Rectal smooth muscle tissue (tissue), 1 donor: ENCODE data around the gene BAIAP3.

Experiments
- H3K27ac ChIP-seq: one replicate; pipeline ENCODE4 v1.7.0; 2013; ENCODE audit warnings: low read depth, low read length, inconsistent platforms
- H3K27me3 ChIP-seq: one replicate; pipeline ENCODE4 v1.7.0; 2013; ENCODE audit warnings: low read length; ENCODE audit not compliant: control insufficient read depth, insufficient read depth
- H3K36me3 ChIP-seq: one replicate; pipeline ENCODE4 v1.7.0; 2013; ENCODE audit warnings: low read length; ENCODE audit not compliant: control insufficient read depth, insufficient read depth
- H3K4me1 ChIP-seq: one replicate; pipeline ENCODE4 v1.7.0; 2013; ENCODE audit warnings: low read length; ENCODE audit not compliant: control insufficient read depth, insufficient read depth
- H3K4me3 ChIP-seq: one replicate; pipeline ENCODE4 v1.7.0; 2013; ENCODE audit warnings: low read length
- H3K9ac ChIP-seq: one replicate; pipeline ENCODE4 v1.7.0; 2013; ENCODE audit warnings: low read length

BAIAP3 gene

DNA sequence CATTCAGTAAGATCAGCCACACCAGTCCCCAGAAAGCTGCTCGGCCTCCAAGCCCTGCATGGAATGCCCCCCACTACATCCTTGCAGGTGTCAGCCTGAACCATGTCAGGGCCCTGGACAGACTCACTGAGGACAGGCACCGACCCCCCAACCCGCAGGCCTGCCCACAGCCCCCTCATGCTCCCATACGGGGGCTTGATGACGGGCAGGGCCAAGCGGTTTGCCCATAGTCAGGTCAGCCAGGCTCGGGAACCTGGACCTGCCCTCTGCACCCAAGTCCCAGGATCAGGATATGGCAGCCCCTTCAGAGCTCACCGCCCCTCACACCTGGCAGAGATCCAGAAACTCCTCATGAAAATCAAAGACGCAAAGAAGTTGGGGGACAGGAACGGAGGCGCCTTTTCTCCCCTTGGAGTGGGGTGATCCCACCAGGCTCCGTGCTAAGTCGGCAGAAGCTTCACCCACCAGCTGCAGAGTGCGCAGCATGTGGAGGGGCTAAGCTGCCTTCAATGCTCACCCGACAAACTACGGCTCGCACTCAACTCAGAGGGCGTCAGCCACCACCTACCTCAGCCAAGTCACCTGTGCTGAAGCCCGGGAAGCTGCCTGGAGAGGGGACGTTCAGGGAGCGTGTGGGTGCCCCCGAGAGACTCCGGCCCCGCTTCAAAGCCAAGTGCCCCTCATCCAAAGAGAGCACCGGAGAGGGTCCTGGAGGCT lies 44.8 kb downstream of the BAIAP3 start:
- no peak overlapping the region for H3K9ac ChIP-seq
- H3K36me3 ChIP-seq = peaks cover 1% of the 10 kb centered on the region
- no peak overlapping the region for H3K27ac ChIP-seq
- no peak overlapping the region for H3K4me3 ChIP-seq
- no peaks in the 10 kb centered on the region for H3K27me3 ChIP-seq
- H3K4me1 ChIP-seq = no peaks in the 10 kb centered on the region

DNA sequence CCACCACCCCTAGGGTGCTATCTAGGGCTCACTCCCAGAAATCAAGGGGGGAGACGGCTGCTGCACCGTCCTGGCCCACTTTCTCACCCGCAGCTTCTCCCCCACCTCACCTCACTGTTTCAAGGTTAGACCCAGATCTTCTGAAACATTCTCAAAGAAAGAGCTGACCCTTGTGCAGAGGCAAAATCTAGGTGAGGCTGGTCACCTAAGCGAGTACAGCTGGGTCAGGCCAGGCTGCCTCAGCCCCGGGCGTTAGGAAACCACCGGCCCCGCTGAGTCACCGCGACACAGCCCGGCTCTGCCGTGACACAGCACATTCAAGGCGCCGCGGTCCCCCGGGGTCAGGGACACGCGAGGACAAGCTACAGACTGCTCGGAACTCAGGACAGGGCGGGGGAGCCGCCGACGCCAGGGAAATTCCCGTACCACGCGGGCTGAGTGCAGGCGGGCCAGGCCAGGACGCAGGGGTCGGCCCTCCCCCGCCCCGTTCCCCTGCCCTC lies 45.4 kb downstream of the BAIAP3 start:
- H3K36me3 ChIP-seq = peaks cover 3% of the 10 kb centered on the region
- H3K4me3 ChIP-seq = peak overlapping the region; percentile 55
- H3K4me1 ChIP-seq = no peaks in the 10 kb centered on the region
- H3K27ac ChIP-seq = no peak overlapping the region
- no peaks in the 10 kb centered on the region for H3K27me3 ChIP-seq
- no peak overlapping the region for H3K9ac ChIP-seq

DNA sequence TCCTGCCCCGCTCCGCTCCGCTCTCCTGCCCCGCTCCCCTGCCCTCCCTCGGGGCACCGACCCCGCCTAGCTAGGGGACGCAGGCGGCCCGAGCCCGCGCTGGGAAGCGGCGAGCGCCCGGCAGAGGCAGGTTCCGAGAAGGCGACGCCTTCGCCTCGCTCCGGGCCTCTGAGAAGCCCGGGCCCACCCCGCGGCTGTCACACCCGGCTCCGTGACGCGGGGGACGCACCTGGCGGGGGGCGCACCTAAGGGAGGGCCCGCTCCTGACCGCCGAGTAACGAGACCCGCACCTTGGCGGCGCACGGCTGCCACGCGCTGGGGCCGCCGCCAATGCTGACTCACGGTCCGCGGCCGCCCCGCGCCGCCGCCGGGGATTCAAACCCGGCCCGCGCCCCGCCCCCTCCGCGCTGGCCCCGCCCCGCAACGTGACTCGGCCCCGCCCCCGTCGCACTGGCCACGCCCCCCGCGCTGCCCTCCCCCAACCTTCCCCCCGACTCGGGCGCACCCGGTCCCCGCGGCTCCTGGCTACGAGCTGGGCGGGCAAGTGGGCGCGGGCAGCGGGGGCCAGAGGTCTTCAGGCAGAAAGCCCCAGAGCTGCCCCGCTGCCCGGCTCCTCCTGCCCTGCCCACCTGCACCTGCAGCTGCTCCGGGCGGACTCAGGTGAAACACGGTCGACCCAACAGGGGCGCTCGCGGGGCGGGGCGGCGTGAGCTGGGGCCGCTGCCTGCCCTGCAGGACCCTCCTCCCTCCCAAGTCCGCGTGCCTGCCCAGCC lies 46.0 kb downstream of the BAIAP3 start:
- peaks cover 3% of the 10 kb centered on the region for H3K36me3 ChIP-seq
- no peak overlapping the region for H3K27ac ChIP-seq
- H3K4me1 ChIP-seq = no peaks in the 10 kb centered on the region
- no peak overlapping the region for H3K9ac ChIP-seq
- no peaks in the 10 kb centered on the region for H3K27me3 ChIP-seq
- H3K4me3 ChIP-seq = peak overlapping the region; percentile 55

DNA sequence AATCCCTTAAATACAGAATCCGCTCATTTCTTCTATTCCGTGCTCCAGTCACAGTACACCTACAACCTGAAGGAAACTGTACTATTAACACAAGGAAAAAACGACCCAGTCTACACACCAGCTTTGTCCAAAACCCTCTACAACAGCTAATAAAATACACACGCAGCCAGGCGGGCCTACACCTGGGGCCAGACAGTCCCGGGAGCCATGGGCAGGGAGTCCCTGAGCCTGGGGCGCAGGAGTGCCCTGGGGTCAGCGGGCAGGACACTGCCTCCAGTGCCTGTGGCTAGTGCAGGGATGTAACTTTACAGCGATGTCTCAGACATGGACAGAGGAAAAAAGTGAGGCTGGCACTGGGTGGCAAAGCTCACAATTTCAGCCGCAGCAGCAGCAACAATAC lies 46.8 kb downstream of the BAIAP3 start:
- Histone ChIP-seq H3K27me3 (no peaks in the 10 kb centered on the region), H3K9ac (no peak overlapping the region), H3K4me3 (no peak overlapping the region), H3K27ac (no peak overlapping the region), H3K4me1 (no peaks in the 10 kb centered on the region), H3K36me3 (peaks cover 3% of the 10 kb centered on the region)

DNA sequence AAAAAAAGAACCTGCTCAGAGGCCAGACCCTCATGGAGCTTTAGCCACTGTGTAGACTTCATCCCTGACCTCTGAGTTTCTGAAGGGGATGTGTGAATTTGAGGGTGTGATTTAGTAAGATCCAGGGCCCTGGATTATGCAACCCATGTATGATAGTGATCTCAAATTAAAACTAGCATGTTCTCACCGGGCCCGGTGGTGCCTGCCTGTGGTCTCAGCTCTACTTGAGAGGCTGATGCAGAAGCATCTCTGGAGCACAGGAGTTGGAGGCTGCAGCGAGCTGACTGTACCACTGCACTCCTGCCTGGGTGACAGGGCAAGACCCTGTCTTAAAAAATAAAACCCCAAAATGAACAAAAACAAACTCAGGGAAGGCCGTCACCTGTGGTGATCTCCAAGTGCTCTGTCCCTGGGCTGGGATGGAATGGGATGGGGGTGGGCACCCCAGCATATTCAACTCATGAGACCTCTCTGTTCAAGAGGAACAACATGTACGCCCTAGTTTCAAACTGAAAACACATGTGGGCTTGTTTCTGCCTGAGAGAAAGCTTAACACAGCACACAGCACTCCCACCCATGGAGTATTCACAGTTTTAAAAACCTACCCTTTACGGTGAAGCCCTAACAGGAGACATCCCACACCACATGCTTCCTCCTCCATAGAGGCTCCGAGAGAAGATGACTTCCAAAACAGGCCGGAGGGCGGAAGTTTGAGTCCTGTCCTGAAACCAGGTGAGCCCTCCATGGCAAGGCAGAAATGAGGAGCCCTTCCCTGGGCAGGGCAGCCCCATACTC lies 48.4 kb downstream of the BAIAP3 start:
- peaks cover 3% of the 10 kb centered on the region for H3K36me3 ChIP-seq
- H3K27ac ChIP-seq = no peak overlapping the region
- no peaks in the 10 kb centered on the region for H3K27me3 ChIP-seq
- no peak overlapping the region for H3K9ac ChIP-seq
- no peaks in the 10 kb centered on the region for H3K4me1 ChIP-seq
- H3K4me3 ChIP-seq = no peak overlapping the region

DNA sequence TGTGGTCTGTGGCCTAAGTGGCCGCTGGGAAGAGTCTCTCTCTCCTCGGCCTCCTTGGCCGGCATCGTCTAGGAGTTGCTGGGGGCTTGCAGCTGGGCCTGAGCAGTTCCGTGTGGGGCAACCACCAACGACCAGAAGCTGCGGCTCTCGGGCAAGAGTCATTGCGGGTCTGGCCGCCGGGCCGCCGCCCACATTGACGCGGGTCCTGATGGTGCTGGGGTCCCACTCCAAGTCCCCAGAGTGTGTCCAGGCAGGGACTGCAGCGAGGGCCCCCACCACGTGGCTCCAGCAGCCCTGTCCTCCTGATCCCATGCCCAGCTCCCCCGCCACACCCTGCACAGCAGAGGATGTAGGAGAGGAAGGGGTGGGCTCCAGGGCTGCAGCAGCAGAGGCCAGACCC lies 50.1 kb downstream of the BAIAP3 start:
- no peak overlapping the region for H3K27ac ChIP-seq
- H3K4me3 ChIP-seq = no peak overlapping the region
- H3K36me3 ChIP-seq = peaks cover 4% of the 10 kb centered on the region
- no peaks in the 10 kb centered on the region for H3K4me1 ChIP-seq
- no peak overlapping the region for H3K9ac ChIP-seq
- H3K27me3 ChIP-seq = no peaks in the 10 kb centered on the region

DNA sequence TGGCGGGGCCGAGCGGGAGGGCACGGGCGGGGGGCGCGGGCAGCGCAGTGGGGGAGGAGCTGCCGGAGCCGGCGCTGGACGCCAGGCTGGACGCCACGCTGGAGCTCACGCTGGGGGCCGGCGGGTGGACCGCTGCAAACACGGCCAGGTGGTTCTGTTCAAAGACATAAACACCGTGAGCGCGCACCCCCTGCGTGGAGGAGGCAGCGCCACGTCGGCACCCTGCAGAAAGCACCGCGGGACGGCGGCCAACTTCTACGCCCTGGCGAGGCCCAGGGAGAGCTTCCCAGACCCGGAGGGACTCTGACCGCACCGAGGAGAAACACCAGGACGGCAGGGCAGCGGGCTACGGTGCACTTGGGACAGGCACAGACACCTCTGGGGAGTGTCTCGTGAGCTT lies 51.8 kb downstream of the BAIAP3 start:
- no peaks in the 10 kb centered on the region for H3K27me3 ChIP-seq
- no peak overlapping the region for H3K9ac ChIP-seq
- H3K27ac ChIP-seq = no peak overlapping the region
- H3K4me3 ChIP-seq = no peak overlapping the region
- peaks cover 6% of the 10 kb centered on the region for H3K36me3 ChIP-seq
- no peaks in the 10 kb centered on the region for H3K4me1 ChIP-seq

DNA sequence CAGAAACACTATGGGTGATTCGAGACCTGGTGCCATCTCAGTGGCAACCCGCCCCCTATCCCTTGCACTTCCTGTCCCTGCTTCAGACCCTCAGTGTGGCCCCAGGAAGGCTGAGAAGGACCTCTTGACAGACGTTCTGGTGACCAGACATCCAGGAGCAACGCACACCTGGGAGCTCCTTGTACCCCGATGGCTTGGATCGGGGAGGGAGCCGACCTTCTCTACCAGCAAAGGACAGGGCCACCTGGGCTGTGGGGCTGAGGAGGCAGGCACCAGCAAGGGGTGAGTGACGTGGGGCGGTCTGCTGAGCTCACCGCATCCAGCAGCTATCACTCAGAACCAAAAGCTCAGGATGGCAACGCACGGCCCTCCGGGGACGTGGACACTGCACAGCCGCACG lies 53.9 kb downstream of the BAIAP3 start:
- no peak overlapping the region for H3K9ac ChIP-seq
- H3K4me1 ChIP-seq = no peaks in the 10 kb centered on the region
- no peak overlapping the region for H3K4me3 ChIP-seq
- no peak overlapping the region for H3K27ac ChIP-seq
- no peaks in the 10 kb centered on the region for H3K27me3 ChIP-seq
- H3K36me3 ChIP-seq = peaks cover 7% of the 10 kb centered on the region

DNA sequence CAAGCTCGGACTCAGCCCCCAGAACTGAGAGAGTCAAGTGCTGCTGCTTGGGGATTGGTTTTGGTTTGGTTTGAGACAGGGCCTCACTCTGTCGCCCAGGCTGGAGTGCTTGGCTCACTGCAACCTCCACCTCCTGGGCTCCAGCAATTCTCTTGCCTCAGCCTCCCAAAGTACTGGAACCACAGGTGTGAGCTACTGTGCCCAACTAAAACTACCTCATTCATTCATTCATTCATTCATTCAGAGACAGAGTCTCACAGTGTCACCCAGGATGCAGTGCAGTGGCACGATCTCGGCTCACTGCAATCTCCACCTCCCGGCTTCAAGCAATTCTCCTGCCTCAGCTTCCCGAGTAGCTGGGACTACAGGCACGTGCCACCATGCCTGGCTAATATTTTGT lies 56.3 kb downstream of the BAIAP3 start:
- Histone ChIP-seq H3K4me1 (no peaks in the 10 kb centered on the region), H3K27ac (no peak overlapping the region), H3K9ac (no peak overlapping the region), H3K27me3 (no peaks in the 10 kb centered on the region), H3K36me3 (peaks cover 11% of the 10 kb centered on the region), H3K4me3 (no peak overlapping the region)

DNA sequence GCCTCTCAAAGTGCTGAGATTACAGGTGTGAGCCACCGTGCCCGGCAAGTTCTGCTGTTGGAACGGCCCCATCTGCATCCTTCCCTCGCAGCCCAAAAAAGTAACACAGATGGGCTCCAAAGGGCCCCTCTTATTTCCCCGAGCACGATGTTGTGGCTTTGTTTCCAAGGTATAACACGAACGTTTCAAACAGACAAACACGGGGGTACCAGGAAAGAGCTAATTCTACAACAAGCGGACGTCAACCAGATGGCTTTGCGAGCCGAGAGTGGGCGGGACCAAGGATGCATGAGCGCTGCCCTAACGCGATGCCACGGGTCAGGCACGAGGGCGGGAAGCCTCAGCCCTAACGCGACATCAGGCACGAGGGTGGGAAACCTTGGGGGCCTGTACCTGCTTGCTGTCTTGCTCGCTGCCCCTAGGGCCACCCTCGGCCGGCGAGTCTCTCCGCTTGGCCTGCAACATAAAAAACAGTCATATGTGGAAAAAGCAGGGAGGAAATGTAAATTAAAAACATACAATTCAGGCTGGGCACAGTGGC lies 56.9 kb downstream of the BAIAP3 start:
- H3K9ac ChIP-seq = no peak overlapping the region
- no peaks in the 10 kb centered on the region for H3K4me1 ChIP-seq
- H3K36me3 ChIP-seq = peaks cover 11% of the 10 kb centered on the region
- no peak overlapping the region for H3K27ac ChIP-seq
- H3K27me3 ChIP-seq = no peaks in the 10 kb centered on the region
- no peak overlapping the region for H3K4me3 ChIP-seq

DNA sequence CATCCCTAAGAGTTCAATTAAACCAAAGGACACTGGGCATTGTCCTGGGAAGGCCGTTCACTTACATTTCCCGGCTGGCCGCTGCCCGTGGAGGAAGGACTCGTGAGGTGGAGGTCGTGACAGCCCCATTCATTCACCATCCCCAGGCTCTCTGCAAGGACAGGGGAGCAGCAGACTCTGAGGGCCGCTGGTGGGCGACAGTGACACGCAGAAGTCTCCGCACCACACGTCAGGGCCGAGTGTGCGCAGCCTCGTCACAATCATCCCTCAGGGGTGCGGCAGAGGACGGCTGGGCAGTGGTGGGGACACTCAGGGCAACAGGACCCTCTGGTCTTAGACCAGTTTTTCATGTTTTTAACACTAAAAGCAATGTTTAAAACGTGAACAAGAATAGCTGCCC lies 59.4 kb downstream of the BAIAP3 start:
- no peaks in the 10 kb centered on the region for H3K27me3 ChIP-seq
- H3K4me1 ChIP-seq = no peaks in the 10 kb centered on the region
- no peak overlapping the region for H3K9ac ChIP-seq
- H3K4me3 ChIP-seq = no peak overlapping the region
- peaks cover 15% of the 10 kb centered on the region for H3K36me3 ChIP-seq
- H3K27ac ChIP-seq = no peak overlapping the region

DNA sequence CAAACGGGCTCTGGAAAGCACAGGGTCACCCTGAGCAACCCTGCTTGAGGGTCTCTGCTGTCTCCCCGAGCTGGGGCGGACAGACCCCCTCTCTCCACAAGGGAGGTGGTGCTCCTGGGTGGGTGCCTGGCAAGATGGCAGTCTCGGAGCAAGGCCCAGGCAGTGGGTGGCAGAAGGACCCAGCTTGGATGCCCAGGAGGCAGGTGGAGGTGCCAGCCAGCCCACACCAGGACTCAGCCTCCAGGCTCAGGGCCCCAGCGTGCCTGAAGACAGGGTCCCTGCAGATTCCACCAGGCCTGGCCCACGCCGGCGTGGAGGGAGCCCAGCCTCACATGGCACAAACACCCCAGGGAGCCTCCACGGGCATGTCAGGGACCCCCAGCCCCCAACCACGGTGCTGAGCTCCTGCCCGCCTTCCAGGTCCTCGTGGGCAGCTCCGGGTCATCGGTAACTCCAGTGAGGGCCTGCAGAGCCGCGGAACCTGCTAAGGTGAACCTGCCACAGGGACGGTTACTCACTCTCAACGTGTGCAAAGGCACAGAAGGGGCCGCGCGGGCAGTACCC lies 60.2 kb downstream of the BAIAP3 start:
- no peaks in the 10 kb centered on the region for H3K4me1 ChIP-seq
- H3K36me3 ChIP-seq = peaks cover 15% of the 10 kb centered on the region
- H3K27ac ChIP-seq = no peak overlapping the region
- no peak overlapping the region for H3K4me3 ChIP-seq
- no peak overlapping the region for H3K9ac ChIP-seq
- no peaks in the 10 kb centered on the region for H3K27me3 ChIP-seq
